T follicular helper cell (primary cell): Measurements from ENCODE around the gene TM9SF4.

Source experiments
- DNase-seq: peaks from one replicate; pipeline ENCODE4 v3.0.0-alpha.2; 2020; ENCODE audit warnings: low read depth

The TM9SF4 gene

DNA sequence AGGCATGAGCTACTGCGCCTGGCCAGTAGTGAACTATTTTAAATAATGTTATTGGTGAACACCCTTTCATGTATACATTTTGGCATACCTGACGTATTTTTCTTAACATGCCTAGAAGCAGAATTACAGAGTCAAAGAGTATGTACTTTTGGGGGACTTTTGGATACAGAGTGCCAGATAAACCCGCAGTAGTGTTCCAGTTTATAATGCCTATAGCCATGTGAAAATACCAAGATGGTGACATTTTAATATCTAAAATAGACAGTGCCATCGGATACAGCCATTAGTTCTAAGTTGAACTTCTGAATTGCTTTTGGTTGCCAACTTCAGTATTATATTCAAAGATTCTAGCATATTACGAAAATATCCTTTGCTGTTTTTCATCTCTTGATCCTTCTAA is 20.3 kb downstream of the TM9SF4 start:
- DNase-seq, result no peak

DNA sequence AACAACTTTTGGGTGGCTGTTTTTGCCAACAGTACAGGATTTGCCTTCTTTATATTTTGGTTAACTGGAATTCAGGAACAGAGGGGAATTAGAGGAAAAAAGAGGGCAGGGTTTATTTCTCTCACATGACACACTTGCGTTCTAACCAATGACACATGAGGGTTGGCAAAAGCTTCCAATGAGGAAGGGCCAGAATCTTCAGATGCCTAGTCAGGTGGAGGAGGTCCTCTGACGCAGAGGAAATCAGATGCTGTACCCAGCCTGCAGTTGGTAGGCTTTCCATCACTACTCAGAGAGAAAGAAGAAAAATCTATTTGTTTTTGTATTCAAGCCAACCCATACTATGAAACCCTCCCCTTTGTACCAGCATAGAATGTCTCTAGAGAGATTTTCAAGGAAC is 20.8 kb downstream of the TM9SF4 start:
- no peak for DNase-seq

DNA sequence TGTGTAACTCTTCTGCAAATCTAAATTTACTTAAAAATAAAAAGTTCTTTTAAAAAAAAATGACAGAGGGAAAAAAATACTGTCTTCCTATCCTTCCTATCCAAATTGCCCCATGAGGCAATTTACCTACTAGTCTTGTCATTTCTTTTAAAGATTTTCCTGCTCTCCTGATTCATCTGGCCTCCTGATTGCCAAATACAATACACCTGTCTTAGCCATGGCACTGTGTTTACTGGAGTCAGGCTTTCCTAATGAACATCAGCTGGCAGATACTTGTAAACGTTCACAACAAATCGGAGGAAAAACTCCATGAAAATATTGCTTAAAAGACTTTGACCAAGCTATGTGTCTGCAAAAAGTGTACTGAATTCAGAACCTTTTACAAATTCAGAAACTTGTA is 21.5 kb downstream of the TM9SF4 start:
- no peak for DNase-seq

DNA sequence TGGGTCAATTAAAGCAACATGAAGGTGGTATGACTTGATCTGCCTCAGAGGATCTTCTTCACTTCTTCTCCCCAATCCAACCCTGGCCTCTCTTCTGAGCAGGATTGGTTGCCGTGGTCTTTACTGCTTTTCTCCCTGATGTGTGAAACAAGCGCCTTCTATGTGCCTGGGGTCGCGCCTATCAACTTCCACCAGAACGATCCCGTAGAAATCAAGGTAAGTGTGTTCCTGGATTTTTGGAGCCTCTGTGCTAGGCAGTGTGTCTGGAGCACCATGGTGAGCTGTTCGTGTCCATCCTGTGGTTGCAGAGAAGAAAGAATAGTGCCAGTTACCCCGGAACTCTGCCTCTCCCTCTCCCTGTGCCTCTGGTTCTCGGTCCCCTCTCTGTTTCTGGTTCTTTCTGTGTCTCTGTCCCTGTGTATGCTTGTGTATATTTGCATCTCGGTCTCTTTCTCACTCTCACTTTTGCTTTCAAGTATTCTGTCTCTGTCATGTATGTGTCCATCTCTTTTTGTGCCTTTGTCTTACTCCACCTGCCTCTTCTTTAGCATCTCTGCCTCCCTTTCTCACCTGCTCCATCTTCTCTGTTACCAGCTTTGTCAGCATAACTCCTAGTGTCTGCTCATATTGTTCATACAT is 23.5 kb downstream of the TM9SF4 start:
- DNase-seq, result no peak

DNA sequence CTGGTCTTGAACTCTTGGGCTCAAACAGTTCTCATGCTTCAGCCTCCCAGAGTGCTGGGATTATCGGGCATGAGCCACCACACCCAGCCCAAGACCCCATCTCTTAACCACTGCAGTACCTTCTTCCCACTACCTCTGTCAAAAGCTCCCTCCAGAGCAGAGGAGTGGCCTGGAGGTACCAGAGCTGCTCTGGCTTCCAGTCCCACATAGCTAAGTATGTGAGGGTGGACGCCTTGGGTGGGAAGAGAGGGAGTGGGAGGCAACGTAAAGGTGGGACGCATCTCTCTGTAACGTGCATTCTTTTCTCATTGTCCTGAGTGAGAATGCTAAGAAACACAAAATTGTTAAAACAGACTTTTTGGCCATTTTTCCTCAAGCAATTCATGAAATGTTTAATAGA is 24.5 kb downstream of the TM9SF4 start:
- no peak for DNase-seq

DNA sequence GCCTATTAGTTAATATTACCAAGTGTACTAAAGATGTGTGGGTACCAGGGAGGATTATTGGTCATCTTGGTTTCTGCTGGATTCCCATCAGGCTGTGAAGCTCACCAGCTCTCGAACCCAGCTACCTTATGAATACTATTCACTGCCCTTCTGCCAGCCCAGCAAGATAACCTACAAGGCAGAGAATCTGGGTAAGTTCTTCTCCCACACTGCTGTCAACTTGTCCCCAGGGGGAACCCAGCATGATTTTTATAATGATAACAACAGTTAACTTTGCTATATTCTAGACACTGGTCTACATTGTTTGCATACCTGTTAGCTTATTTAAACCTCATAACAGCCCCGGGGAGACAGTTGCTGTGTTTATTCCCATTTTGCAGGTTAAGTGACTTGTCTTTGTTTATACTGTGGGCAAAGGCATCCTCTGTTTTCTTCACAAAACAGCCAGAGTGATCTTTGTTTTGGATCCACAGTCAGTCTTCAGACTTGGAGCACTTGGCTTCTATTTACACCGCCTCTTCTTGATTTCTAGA is 26.5 kb downstream of the TM9SF4 start:
- no peak for DNase-seq

DNA sequence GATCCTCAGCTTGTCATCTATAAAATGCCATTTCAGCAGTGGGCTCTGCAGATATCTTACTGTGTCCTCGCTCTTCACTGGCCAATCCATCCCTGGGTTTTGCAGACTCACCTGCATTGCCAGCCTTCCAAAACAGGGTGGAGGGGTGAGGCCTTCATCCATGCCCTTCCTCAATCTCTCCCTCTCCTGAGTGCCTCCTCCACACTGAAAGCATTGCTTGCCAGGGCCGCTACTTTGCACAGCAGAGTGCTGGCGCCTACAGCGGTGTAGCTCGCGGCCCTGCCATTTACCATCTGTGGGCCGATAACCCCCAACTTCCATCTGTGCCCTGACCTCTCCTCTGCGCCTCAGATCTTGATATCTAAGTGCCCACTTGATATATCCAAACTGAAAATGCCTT is 29.4 kb downstream of the TM9SF4 start:
- DNase-seq, result no peak

DNA sequence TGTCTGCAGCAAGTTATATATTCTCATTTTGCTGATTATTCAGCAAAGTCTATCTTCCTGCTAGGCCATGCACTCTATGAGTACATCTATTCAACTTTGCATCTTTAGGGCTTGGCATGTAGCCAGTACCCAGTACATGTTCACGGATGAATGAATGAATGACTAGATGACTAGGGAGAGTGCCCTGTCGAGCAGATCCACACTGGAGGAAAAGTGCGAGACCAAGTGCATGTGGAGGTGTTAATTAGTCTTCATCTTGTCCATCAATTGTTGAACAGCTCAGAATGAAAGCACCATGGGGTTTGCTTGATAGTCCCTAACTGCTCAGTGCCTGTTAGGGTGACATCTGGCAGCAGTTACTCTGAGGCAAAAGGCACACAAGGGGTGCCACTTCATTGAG is 30.4 kb downstream of the TM9SF4 start:
- no peak for DNase-seq

DNA sequence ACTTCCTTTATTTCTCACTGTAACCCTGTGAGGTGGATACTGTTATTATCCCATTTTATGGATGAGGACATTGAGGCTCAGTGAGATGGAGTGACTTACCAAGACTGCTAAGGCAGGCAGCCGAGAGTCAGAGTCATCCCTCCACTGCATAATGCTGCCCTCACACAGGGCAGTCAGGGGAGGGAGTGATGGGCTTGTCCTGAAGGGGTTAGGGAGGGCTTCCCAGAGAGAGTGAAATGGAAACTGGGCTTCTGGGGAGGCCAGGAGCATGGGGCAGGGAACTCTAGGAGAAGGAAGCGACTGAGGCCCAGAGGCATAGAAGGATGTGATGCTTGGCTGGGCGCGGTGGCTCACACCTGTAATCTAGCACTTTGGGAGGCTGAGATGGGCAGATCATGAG is 31.1 kb downstream of the TM9SF4 start:
- no peak for DNase-seq

DNA sequence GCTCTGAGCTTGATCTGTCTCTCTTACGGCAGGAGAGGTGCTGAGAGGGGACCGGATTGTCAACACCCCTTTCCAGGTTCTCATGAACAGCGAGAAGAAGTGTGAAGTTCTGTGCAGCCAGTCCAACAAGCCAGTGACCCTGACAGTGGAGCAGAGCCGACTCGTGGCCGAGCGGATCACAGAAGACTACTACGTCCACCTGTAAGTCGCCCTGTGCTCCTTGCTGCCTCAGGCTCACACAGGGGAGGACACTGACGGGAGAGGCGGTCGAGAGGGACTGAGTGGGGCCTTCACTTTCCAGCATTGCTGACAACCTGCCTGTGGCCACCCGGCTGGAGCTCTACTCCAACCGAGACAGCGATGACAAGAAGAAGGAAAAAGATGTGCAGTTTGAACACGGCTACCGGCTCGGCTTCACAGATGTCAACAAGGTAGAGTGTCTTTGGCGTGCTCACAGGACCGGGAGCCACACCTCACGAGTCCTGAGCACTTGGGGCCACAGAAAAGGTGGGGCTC is 32.0 kb downstream of the TM9SF4 start:
- DNase-seq, result no peak

DNA sequence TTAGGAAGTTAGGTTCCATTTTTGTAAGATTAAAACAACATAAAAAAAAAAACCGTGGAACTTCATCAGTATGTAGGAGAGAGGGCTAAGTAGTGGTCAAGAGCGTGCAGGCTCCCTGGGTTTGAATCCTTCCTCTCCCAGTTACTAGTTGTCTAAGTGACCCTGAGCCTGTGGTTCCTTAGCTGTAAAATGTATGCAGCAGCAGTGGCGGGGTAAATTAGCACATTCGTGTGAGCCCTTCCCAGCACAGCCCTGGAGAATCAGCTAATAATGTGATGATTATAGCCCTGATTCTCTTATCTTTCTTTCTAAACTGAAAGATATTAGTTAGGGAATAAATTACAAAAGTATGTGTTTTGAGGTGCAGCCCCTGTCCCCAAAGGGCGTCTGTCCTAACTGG is 32.6 kb downstream of the TM9SF4 start:
- DNase-seq, result no peak

DNA sequence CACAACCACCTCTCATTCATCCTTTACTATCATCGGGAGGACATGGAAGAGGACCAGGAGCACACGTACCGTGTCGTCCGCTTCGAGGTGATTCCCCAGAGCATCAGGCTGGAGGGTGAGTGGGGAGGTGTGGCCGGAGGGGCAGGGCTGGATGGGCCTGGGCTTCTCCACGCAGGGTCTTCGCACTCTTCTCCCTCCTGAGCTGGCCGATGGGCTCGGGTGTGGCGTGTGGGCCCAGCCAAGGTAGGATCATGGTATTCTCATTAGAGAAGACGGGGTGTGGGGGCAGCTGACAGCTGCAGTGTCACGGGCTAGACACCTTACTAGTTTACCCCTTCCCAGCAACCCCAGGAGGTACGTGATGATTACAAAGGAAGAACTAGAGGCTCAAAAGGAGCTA is 33.5 kb downstream of the TM9SF4 start:
- no peak for DNase-seq

DNA sequence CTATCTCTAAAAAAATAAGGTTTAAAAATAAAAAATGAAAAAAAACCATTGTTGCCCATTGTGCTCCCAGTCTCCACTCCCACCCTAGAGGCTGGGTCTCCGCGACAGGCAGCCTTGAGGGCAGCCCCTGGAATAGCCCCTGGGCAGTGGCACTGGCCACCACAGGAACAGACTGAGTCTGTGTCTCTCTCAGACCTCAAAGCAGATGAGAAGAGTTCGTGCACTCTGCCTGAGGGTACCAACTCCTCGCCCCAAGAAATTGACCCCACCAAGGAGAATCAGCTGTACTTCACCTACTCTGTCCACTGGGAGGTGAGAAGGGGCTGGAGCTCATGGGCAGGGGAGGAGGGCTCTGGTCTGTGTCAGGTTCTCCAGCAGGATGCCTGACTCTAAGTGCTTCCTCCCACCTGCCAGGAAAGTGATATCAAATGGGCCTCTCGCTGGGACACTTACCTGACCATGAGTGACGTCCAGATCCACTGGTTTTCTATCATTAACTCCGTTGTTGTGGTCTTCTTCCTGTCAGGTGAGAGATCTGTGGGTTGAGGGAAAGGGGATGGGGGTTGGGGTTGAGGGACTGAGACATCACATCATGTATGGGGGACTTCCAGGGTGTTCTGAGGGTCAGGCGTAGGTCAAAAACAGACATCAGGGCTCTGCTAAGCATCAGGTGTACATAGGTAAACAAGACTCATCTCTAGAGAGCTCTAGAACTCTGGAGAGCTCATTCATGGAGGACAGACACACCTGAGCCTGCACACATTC is 35.6 kb downstream of the TM9SF4 start:
- DNase-seq, result no peak

DNA sequence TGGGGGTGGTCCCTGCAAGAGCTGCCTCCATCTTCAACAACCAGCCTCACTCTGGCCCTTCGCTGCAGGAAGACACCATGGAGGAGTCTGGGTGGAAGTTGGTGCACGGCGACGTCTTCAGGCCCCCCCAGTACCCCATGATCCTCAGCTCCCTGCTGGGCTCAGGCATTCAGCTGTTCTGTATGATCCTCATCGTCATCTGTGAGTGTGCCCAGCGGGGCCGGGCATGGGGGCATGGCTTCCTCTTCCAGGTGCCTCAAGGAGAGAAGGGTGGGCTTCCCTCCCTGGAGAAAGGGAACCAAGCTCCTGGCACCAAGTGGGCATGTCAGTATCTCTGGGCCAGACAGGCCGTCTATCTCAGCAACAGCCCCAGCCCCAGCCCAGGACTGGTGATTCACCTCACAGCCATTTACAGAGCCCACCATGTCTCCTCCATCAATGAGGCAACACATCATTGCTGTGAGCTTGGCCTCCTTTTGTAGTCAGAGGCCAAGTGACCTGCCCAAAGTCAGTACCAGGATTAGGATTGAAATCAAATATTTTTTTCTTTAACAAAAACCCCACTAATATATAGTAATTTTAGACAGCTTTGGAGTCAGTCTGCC is 40.2 kb downstream of the TM9SF4 start:
- no peak for DNase-seq

DNA sequence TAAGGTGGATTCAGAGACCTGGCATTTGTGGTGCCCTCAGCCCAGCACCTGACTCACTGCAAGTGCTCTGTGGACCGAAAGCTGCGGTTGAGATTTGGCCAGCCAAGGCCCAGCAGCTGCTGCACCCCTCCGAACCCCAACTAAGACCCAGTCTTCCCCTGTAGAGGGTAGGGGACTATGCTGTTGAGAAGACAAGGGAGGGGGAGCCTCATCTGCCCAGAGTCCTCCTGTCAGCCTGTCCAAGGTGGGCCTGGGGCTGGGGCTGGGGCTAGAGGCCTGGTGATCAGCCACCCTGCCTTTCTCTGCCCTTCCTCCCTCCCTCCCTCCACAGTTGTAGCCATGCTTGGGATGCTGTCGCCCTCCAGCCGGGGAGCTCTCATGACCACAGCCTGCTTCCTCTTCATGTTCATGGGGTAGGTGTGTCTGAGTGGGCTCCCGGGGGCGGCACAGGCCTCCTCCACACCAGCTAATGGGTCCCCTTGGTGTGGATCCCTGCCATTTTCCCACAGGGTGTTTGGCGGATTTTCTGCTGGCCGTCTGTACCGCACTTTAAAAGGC is 40.9 kb downstream of the TM9SF4 start:
- no peak for DNase-seq

DNA sequence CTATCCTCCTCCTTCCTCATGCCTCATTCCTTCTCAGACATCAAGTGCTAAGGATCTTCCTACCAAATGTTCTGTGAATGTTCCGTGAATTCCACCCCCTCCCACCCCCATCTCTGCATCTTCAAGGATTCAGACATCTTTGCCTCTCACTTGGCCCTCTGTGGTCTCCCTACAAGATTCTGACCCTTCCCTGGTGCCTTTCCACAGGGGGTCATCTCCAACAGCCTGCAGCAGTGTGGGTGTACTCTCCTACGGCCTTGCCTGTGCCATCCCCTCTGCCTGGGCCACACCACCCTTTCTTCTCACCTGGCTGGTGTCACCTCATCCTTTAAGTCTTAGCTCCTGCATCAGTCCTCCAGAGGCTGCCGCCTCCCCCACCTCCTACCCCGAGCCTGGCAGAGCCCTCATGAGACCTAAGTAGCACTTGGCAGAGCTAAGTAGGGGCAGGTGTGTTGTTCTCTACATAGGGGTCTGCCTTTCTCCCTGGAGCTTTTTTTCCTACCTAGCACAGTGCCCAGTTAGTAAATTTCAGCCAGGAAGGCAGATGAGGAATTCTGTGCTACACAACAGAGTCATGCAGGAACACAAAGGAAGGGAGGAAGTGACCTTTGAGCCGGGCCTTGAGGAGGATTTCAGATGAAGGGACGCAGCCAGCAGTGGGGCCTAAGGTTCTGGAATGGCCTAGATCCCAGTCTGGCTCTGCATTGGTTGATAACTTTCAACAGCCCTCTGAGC is 43.1 kb downstream of the TM9SF4 start:
- DNase-seq, result no peak

DNA sequence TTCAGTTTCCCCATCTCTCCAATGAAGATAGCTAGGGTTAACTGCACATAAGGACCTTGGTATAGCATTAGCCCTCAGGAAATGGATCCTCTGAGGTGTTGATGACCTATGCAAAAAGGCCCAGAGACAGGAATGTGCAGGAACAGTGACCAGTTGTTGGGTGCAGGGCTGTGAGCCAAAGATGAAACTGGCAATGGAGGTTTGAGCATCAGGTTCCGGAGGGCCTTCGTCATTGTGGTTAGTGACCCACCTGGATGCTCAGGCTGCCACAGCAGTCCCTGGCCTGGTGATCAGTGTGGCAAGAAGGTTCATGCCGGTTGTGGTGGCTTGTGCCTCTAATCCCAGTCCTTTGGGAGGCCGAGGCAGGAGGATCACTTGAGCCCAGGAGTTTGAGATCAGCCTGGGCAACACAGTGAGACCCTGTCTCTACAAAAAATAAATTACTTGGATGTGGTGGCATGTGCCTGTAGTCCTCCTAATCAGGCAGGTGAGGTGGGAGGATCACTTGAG is 43.7 kb downstream of the TM9SF4 start:
- DNase-seq, result no peak

DNA sequence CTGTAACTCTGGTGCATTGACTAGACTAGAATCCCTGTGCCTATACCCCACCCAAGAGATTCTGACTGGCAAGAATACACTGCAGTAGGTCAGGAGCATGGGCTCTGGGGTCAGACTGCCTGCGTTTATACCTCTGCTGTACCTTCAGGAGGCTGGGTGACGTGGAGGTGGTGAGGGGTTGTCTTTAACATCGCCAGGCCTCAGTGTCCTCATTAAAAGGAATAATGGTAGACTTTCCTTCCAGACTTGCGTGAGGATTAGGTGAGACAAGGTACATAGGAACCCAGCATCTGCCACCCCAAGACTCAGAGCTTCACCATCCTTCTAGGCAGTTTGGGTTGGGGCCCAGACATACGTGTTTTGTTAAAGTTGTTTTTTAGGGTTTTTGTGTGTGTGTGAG is 44.3 kb downstream of the TM9SF4 start:
- DNase-seq, result no peak

DNA sequence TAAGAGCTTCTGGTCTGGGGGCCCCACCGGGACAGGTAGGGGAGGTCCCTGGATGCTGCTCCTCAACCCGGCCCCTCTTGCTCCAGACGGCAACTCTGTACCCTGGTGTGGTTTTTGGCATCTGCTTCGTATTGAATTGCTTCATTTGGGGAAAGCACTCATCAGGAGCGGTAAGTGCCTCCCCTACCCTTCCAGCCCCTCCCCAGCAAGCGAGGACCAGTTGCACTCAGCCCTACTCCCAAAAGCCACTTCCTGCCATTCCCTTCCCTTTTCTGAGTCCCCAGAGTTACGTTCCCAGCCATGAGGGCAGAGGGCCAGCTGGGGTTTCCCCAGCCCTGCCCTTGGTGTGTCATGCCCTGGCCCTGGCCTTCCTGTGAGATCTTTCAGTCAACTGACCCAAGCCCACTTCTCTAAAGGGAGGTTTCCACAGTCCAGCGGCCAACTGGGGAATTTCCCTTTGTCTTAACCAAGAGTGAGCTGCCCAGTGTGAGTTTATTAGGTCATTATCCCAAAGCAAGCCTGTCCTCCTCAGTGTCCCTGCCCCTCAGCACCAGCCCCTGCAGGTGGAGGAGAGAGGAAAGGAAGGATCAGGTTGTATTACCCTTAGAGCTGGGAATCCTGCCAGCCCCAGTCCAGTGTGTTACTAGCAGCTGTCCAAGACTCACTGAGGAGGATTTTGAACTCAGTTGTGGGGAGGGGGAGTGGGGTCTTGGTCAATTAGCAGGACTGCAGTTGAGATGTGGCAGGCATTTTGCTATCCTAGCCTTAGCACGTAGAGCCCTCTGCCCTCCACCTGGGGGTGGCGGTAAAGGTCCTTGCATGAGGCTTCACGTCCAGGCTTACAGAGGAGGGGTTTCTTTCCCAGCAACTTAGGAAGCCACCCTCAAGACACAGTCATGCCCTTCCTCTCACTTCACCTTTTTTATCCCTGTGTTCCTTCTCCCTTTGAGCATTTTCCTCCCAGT is 45.8 kb downstream of the TM9SF4 start:
- no peak for DNase-seq

DNA sequence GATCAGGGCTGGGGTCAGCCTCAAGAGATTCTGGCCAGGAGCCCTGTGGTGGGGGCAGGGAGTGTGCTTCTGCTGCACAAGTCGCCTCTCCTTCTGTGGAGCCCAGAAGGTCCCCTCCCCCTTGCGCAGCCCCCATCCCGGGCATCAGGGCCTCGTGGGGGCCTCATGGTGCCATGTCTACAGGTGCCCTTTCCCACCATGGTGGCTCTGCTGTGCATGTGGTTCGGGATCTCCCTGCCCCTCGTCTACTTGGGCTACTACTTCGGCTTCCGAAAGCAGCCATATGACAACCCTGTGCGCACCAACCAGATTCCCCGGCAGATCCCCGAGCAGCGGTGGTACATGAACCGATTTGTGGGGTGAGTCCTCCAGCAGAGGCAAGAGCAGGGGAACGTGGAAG is 48.1 kb downstream of the TM9SF4 start:
- no peak for DNase-seq

DNA sequence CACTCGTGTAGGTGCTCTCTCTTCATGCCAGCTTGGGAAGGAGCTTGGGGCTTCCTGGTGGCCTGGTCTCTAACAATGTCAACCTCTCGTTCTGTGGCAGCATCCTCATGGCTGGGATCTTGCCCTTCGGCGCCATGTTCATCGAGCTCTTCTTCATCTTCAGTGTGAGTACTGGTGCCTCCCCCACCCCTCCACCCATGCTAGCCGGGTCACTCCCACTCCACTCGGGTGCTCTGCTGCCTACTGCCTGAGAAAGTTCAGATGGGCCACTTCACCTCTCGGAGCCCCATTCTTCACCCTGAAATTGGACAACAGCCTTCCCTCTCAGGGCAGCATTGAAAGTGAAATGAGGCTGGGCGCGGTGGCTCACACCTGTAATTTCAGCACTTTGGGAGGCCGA is 48.8 kb downstream of the TM9SF4 start:
- DNase-seq, result no peak
